Activated CD8-positive, alpha-beta memory T cell treated with anti-CD3 and anti-CD28 coated beads, Interleukin-2, amount 10 ng/mL, durations not matched to agents 7 days and 5 days (primary cell): ENCODE data around the gene CEBPG. TPM values are rescaled to one million over a fixed set of nuclear protein-coding genes. Genes with fewer than 3 reads are reported as not detected.

ENCODE experiments used
- ATAC-seq: fragments of 150-1000 bp; cut with Tn5 transposase; one replicate; pipeline ENCODE4 v1.10.0; 2021; ENCODE audit warnings: moderate library complexity
- CTCF ChIA-PET: fragments of 350-600 bp; sonication (Branson Sonifier 250); formaldehyde crosslinking; loops from one replicate; lab custom pipeline; 2021; ENCODE audit warnings: antibody characterized with exemption; lab: Charles Lee
- DNase-seq: peaks from one replicate; pipeline ENCODE4 v3.0.0-alpha.2; 2020
- H3K27ac Mint-ChIP-seq: one replicate; pipeline ENCODE4 v1.8.0; 2021; ENCODE audit warnings: mild to moderate bottlenecking, mixed read lengths
- H3K27me3 Mint-ChIP-seq: one replicate; pipeline ENCODE4 v1.8.0; 2021; ENCODE audit warnings: mixed read lengths
- H3K36me3 Mint-ChIP-seq: one replicate; pipeline ENCODE4 v1.8.0; 2021; ENCODE audit warnings: mild to moderate bottlenecking, mixed read lengths
- H3K4me1 Mint-ChIP-seq: one replicate; pipeline ENCODE4 v1.8.0; 2021; ENCODE audit warnings: mixed read lengths
- H3K4me3 Mint-ChIP-seq: one replicate; pipeline ENCODE4 v1.8.0; 2021; ENCODE audit warnings: mild to moderate bottlenecking, moderate library complexity, mixed read lengths
- H3K9me3 Mint-ChIP-seq: one replicate; pipeline ENCODE4 v1.8.0; 2022; ENCODE audit warnings: low read depth, mixed read lengths
- total RNA-seq, 2 experiments: library from RNA; stranded (reverse); gene quantifications; one replicate each; pipeline ENCODE4 v1.2.3, GENCODE V29; 2021

Gene CEBPG
- total RNA-seq, 2 experiments from 2014 or later = 22.2 to 27.1 TPM

DNA sequence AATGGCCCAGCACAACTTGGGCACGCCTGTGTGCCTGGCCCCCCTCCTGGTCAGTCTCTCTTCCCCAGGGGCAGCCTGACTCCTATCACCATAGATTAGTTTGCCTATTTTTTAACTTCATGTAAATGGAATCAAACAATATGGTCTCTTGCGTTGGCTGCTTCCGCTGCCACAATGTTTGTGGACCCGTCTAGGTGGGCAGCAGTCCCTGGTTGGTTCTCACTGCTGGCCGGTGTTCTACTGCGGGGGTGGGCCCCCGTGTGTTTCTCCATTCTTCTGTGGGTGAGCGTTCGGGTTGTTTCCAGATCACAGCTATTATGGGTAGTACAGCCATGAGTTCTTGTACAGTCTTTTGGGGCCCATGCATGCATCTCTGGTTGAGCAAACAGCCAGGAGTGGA is 47.3 kb downstream of the CEBPG start:
- no peaks in the 10 kb centered on the region for H3K36me3 Mint-ChIP-seq
- CTCF ChIA-PET = interaction anchor here (1.3 kb wide), 1 partner anchor 14 kb away, joined by 5 read pairs; no protein-coding TSS in a partner anchor
- H3K9me3 Mint-ChIP-seq = no peaks in the 10 kb centered on the region
- ATAC-seq (no peak), DNase-seq (no peak)
- no peaks in the 10 kb centered on the region for H3K27me3 Mint-ChIP-seq
- no peak overlapping the region for H3K27ac Mint-ChIP-seq
- H3K4me1 Mint-ChIP-seq = peaks cover 4% of the 10 kb centered on the region
- H3K4me3 Mint-ChIP-seq = no peak overlapping the region

DNA sequence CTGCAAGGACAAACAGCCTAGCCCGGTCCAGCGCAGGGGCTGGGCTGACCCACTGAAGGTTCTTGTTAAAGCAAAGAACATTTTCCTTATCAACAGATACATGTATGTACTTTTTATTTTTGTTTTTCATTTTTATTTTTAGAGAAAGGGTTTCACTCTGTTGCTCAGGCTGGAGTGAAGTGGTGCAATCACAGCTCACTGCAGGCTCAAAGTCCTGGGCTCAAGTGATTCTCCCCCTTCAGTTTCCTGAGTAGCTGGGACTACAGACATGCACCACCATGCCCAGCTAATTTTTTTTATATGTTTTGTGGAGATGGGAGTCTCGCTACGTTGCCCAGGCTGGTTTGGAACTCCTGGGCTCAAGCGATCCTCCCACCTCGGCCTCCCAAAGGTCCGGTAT is 47.9 kb downstream of the CEBPG start:
- ATAC-seq (no peak), DNase-seq (no peak)
- Mint-ChIP-seq H3K27me3 (no peaks in the 10 kb centered on the region), H3K4me1 (peaks cover under 1% of the 10 kb centered on the region), H3K27ac (no peak overlapping the region), H3K36me3 (no peaks in the 10 kb centered on the region), H3K4me3 (no peak overlapping the region), H3K9me3 (no peaks in the 10 kb centered on the region)
- CTCF ChIA-PET = interaction anchor here (0.8 to 1.3 kb wide), 2 partner anchors 14 to 357 kb away, joined by 3 to 5 read pairs; no protein-coding TSS in a partner anchor

DNA sequence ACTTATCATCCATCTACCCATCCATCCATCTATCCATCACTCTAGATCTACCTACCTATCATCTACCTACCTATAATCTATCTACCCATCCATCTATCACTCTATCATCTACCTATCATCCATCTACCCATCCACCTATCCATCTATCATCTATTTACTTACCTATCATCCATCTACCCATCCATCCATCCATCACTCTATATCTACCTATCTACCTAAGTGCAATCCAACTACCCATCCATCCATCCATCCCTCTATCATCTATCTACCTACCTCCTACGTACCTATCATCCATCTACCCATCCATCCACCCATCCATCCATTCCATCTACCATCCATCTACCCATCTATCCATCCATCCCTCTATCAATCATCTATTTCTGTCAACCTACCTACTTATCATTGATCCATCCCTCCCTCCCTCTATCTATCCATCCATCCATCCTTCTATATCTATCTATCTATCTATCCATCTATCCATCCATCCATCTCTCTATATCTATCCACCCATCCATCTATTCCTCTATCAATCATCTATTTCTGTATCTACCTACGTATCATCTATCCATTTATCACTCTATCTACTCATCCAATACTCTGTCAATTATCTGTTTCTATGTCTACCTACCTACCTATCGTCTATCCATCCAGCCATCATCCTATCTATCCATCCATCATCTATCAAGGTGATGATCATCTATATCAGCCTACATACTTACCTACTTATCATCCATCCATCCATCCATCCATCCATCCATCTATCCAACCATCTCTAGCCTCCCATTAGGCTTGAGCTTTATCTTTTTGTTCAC is 49.1 kb downstream of the CEBPG start:
- Mint-ChIP-seq H3K4me3 (no peak overlapping the region), H3K27me3 (no peaks in the 10 kb centered on the region), H3K27ac (no peak overlapping the region), H3K9me3 (no peaks in the 10 kb centered on the region), H3K36me3 (no peaks in the 10 kb centered on the region), H3K4me1 (no peaks in the 10 kb centered on the region)
- ATAC-seq (no peak), DNase-seq (no peak)
- CTCF ChIA-PET = no interaction called here

DNA sequence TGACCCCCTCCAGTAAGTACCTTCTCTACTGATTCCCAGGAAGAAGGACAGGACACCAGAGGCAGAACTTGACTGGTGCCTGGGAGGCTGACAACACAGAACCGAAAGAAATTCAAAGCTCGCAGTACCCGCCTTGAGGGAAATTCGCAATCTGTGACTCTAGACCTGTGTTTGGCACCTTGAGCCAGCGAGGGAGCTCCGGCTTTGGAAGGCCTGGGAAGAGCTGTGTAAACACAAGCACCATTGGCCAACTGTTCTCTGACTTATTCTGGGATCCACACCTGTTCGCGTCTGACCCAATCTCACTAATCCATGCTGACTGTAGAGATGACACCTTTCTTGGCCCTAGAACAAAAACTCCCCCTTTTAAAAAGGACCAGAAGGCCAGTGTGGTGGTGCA is 50.7 kb downstream of the CEBPG start:
- no peaks in the 10 kb centered on the region for H3K36me3 Mint-ChIP-seq

DNA sequence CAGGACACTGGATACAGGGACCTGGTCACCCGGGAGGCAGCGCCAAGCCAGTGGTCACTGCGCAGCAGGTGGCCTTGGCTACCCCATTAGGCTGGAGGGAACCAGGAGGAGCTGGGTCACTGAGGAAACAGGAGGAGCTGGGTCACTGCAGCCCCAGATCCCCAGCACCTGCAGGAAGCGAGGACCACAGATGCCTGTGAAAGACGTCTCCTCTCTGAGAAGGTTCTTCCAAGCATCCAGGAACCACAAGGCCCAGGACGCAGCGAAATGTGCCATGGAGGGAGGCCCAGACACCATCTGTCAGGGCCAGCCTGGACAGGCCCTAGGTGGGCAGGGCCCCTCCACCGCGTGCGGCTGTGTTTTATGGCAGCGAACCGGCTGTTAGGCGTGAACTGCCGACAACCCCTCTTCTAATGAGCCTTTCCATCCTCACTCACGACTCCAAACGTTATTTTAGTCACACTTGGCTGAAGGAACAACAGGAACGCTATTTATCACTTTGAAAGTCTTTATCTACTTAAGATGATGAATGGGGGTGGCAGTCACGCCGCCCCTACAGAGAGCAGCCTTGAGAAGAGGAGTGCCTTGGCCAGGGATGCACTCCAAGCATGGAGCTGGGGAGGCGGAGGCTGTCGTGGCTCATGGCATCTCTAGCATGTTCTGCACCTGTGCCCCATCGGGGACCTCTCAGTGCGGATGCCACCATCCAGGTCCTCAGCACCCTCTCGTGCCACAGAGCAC is 53.3 kb downstream of the CEBPG start:
- peaks cover 3% of the 10 kb centered on the region for H3K27me3 Mint-ChIP-seq
- H3K4me1 Mint-ChIP-seq = peaks cover 4% of the 10 kb centered on the region

More for the DNA sequence above, 50.7 kb downstream of the CEBPG start:
- Mint-ChIP-seq H3K9me3 (no peaks in the 10 kb centered on the region), H3K4me3 (no peak overlapping the region), H3K4me1 (no peaks in the 10 kb centered on the region), H3K27ac (no peak overlapping the region), H3K27me3 (no peaks in the 10 kb centered on the region)
- no peak for ATAC-seq
- no peak for DNase-seq
- CTCF ChIA-PET = no interaction called here

DNA sequence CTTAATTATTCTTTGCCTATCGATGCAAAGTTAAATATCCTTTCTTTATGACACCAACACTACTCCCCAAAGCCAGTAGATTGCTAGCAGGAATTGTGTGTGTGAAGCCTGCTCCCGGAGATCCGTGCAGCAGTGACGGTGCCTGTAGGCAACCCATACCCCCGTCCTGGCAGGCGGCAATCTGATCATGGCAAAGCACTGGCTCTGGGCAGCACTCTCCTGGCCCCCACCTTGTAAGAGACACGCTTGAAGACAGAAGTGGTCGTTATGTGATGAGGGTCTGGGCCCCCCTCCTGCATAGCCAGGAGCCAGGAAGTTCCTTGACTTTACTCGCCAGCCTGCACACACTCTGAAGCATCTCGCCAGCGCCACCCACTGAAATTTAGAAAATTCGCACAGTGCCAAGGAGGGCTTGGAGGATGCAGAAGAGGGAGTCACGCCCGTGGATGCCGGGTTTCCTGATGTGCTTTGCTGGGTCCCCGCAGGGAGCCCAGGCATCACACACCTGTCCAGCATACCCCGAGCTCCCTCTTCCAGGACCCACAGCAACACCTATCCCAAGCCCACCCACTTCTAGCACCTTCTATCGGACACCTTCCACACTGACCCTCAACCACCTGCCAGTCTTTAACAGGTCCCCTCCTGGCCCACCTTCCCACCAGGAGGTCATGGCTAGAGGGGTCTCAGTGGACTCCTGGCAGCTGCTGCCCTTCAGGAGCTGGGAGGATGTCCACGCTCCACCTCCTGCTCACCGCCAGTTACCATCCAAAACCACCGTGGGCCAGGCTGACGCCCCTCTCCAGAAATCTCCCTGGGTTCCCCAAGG is 54.5 kb downstream of the CEBPG start:
- Mint-ChIP-seq H3K9me3 (no peaks in the 10 kb centered on the region), H3K27me3 (peaks cover 3% of the 10 kb centered on the region), H3K36me3 (no peaks in the 10 kb centered on the region), H3K4me3 (no peak overlapping the region), H3K4me1 (peaks cover 4% of the 10 kb centered on the region), H3K27ac (no peak overlapping the region)
- CTCF ChIA-PET = interaction anchor here (1.6 kb wide), 1 partner anchor 12 kb away, joined by 5 read pairs; no protein-coding TSS in a partner anchor
- ATAC-seq (no peak), DNase-seq (no peak)

More for the DNA sequence above, 53.3 kb downstream of the CEBPG start:
- Mint-ChIP-seq H3K36me3 (no peaks in the 10 kb centered on the region), H3K9me3 (no peaks in the 10 kb centered on the region), H3K27ac (no peak overlapping the region), H3K4me3 (no peak overlapping the region)
- no peak for ATAC-seq
- DNase-seq = no peak
- CTCF ChIA-PET = interaction anchor here (0.8 to 1.6 kb wide), 2 partner anchors 11 to 345 kb away, joined by 3 to 5 read pairs; no protein-coding TSS in a partner anchor

DNA sequence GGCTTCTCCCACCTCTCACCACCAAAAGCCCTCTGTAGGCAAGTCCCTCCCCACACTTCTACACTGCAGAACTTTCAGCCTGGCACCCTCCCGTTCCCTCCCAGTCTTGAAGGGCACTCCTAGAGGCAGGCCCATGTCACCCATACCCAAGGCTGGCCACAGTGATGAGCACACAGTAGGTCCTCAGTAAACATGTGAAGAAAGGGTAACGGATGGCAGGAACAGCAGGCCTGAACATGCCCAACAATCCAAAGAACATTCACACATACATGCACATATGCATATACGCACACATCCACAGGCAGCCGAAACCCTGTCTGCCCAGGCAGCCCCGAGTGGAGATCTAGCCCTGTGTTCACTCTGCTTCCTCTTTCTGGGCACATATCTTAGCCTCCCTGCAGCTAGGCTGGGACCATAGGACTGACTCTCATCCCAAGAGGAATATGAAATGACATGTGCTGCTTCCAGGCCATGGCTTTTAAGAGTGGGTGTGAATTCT is 55.2 kb downstream of the CEBPG start:
- H3K4me1 Mint-ChIP-seq = peaks cover 4% of the 10 kb centered on the region
- ATAC-seq = no peak
- no peak overlapping the region for H3K27ac Mint-ChIP-seq
- no peaks in the 10 kb centered on the region for H3K9me3 Mint-ChIP-seq
- no peak overlapping the region for H3K4me3 Mint-ChIP-seq
- DNase-seq = no peak
- H3K27me3 Mint-ChIP-seq = peaks cover 3% of the 10 kb centered on the region
- CTCF ChIA-PET = interaction anchor here (1.1 kb wide), 1 partner anchor 13 kb away, joined by 3 read pairs; no protein-coding TSS in a partner anchor
- H3K36me3 Mint-ChIP-seq = no peaks in the 10 kb centered on the region

DNA sequence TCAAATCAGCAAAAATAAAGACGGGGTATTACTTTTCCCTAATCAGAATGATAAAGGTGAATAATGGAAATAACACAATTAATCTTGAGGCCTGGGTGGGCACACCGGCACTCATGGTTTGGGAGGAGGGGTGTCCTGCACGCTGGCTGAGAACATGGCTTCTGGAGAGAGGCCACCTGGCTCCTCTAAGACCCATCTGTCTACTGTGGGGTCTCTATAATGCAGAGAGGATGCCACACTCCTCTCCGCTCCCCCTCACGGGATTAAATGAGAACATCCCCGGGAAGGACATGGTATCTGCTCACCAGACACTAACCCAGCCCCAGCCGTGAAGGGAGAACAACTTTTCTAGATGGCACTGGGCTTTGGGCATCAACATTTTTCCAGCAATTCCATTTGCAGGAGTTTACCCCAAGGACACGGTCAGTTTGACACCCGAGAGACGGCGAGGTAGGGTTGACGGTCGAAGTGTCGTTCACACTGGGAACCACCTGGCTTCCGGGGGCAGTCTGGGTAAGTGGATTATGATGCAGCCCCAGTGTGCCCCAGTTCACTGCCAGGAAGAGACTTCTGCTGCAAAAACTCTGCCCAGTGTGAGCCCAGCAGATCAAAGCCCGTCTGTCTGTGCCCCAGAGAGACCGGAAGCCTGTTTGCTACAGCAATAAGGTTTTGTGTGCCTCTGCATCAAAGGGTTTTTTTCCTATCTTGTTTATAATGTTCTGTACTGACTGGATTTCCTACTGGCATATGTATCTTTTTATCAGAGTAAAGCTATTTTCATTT is 56.6 kb downstream of the CEBPG start:
- DNase-seq = no peak
- no peaks in the 10 kb centered on the region for H3K36me3 Mint-ChIP-seq
- ATAC-seq = peak; percentile 58
- no peak overlapping the region for H3K4me3 Mint-ChIP-seq
- H3K9me3 Mint-ChIP-seq = no peaks in the 10 kb centered on the region
- no peak overlapping the region for H3K27ac Mint-ChIP-seq
- H3K27me3 Mint-ChIP-seq = peaks cover 3% of the 10 kb centered on the region
- H3K4me1 Mint-ChIP-seq = peaks cover 4% of the 10 kb centered on the region
- CTCF ChIA-PET = interaction anchor here (0.6 to 1.9 kb wide), 28 partner anchors 10 to 666 kb away, joined by 3 to 30 read pairs (median 3); partner anchors contain the start of gene PEPD

DNA sequence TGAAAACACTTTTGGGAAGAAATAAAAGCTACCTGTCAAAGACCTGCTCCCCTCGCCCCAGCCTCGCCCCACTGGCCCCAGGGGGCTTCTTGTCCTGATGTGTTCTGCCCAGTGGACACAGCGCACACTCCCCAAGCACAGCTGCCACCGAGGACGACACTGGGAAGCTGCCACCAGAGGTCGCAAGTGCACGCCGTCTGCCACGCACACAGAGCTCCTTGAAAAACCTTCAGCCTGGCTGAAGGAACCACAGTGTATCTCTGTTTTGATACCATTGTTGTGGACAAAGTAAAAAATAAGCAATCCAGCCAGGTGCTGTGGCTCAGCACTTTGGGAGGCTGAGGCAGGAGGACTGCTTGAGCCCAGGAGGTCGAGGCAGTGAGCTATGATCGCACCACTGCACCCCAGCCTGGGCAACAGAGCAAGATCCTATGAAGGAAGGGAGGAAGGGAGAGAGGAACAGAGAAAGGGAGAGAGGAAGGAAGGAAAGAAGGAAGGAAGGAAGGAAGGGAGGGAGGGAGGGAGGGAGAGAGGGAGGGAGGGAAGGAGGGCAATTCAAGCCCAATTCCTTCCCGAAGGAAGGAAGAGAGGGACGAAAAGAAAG is 57.3 kb downstream of the CEBPG start:
- Mint-ChIP-seq H3K36me3 (no peaks in the 10 kb centered on the region), H3K4me3 (no peak overlapping the region), H3K4me1 (peaks cover 4% of the 10 kb centered on the region), H3K27me3 (peaks cover 3% of the 10 kb centered on the region), H3K27ac (no peak overlapping the region), H3K9me3 (no peaks in the 10 kb centered on the region)
- CTCF ChIA-PET = interaction anchor here (0.7 to 1.9 kb wide), 28 partner anchors 10 to 665 kb away, joined by 3 to 30 read pairs (median 3); partner anchors contain the start of gene PEPD
- peak; percentile 69 for DNase-seq
- peak; percentile 86 for ATAC-seq

DNA sequence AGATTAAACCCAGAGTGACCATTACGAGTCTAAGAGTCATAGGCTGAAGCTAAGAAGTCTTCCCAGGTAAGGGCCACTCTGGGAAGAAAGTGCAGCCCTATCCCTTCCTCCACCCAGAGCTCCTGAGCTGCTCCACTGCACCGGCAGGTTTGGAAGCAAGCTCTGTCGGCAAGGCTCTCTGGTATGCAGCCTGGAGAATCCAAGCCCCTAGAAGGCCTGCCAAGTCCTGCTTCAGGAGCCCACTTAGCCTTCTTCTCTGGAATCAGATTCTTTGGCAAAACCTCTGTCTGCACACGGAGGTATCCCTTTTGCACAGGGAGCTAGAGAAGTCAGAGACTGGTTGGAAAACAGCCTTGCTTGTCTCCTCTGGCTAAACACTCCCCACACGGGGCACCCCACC is 58.5 kb downstream of the CEBPG start:
- Mint-ChIP-seq H3K9me3 (no peaks in the 10 kb centered on the region), H3K4me1 (peaks cover 4% of the 10 kb centered on the region), H3K27me3 (peaks cover 3% of the 10 kb centered on the region), H3K36me3 (no peaks in the 10 kb centered on the region), H3K4me3 (no peak overlapping the region), H3K27ac (no peak overlapping the region)
- CTCF ChIA-PET = interaction anchor here (0.9 to 2.5 kb wide), 4 partner anchors 36 to 346 kb away, joined by 3 to 16 read pairs (median 4); no protein-coding TSS in a partner anchor
- no peak for DNase-seq
- ATAC-seq = no peak
